CD4-positive, alpha-beta T cell treated with Interferon alpha-2 for 1 hour (primary cell): ENCODE data around the gene RSPRY1.

ENCODE experiments used
- DNase-seq, 2 donors: peaks; one replicate each; pipeline ENCODE4 v3.0.0-alpha.2; 2020 to 2022

Gene RSPRY1

GRCh38 chr16:57152096-57153093 lies 33.7 kb upstream of the RSPRY1 start:
- DNase-seq, result no peak

DNA sequence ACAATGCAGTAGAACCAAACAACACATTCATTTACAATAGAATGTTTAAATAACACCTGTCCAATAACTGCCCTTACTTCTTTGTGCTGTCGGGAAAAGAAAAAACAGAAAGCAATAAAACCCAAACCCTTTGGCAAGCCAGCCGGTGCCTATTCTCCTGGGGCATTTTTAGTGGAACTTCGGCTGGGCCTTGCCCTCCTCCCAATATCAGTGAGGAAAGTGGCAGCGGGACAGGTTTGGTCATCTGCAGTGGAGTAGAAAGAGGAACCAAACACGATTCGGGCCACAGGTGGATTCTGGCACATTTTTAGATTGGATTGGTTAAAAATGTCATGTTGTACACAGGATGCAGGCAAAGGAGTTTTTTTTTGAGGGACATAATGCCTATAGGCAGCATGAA lies 32.3 kb upstream of the RSPRY1 start:
- DNase-seq, result no peak

DNA sequence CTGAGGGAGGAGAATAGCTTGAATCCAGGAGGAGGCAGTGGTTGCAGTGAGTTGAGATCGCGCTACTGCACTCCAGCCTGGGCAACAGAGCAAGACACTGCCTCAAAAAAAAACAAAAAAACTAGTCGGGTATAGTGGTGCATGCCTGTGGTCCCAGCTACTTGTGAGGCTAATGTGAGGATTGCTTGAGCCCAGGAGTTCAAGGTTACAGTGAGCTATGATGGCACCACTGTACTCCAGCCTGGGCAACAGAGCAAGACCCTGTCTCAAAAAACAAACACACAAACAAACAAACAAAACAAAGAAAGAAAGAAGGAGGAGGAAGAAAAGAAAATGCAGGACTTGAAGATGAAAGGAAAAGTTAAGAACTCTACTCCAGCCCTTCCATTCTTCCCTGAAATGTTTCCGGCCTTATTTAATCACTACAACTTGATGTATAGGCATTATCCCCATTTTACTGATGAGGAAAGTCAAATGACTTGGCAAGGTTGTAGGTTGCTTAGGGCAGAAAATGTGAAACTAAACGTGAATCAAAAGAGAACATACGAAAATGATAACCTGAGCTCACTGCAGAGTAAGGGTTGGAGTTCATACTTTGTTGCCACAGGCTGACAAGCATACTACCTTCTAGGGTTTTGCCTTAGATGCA lies 30.3 kb upstream of the RSPRY1 start:
- DNase-seq, result no peak

GRCh38 chr16:57156351-57156703 lies 29.8 kb upstream of the RSPRY1 start:
- DNase-seq, result no peak

GRCh38 chr16:57157533-57157932 lies 28.6 kb upstream of the RSPRY1 start:
- DNase-seq, result no peak

DNA sequence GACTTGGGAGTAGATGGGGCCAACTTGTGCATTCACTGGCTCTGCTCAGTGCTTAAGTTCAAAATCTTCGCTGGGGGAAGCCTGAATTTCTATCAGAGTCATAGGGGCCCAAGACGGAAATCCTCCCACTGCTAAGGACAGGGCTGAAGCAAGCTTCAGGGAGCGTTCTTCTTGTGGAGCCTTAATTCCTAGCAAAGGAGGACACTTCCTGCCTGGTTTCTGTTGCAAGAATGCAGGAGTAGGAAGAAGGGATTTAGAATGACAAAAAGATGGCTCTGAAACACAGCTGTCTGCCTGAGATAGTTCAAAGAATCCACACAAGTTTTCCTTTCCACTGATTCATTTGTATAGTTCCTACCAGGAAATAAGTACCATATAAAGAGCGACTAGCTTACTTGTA lies 26.7 kb upstream of the RSPRY1 start:
- no peak for DNase-seq

DNA sequence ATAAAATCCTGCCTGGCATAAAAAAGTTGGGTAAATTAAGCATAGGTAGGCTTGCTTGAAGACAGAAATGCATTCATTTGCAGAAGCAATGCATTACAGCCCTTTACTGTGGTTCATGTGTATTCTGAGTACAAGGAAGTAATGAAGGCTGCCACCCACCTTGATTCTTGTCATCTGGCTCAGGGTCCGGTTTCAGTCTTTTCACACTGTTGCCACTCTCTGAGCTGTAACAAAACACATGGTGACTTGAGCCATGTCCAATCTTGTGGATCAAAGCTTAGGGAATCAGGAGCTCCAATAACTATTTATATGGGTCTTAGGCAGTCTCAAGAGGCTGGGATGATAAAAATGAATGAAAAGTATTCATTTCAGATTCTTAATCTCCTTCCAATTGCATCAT lies 22.3 kb upstream of the RSPRY1 start:
- no peak for DNase-seq

DNA sequence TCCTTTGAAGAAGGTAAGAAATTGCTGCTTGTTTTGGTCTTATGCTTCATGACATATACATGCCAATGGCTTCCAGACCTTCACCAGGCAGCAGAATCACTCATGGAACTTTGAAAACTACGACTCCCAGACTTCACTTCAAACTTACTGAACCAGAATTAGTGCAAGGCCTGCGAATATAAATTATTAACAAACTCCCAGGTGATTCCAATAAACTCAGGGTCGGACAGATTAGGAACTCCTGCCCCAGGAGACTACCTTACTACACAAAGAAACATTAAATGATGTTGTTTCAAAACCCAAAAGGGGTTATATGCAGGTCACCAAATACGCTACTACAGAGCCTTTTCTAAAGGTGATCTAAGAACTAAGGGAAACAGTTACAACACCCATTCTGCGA lies 20.6 kb upstream of the RSPRY1 start:
- no peak for DNase-seq

- DNase-seq, result no peak
Observed at GRCh38 chr16:57165938-57166337, 20.2 kb upstream of the RSPRY1 start.

DNA sequence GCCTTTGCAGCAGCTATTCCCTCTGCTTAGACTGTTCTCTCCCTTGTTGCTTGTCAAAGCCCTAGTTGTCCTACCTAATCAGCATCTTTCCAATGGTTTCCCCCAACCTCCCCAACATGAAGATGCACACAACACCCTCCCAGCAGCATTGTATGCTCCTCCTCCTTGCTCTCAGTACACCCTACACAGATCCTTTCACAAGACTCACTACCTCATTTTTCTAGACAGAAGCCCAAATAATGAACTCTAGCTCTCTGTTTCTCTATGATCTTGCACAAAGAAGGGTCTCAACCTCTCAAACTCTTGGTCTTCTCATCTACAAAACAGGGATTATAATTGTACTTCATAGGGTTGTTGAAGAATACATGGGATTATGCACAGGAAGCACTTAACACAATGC lies 19.7 kb upstream of the RSPRY1 start:
- no peak for DNase-seq

GRCh38 chr16:57166951-57167350 lies 19.2 kb upstream of the RSPRY1 start:
- no peak for DNase-seq

- DNase-seq, result no peak
Observed at GRCh38 chr16:57167538-57167937, 18.6 kb upstream of the RSPRY1 start.

- peak; percentile 36 to 79 for DNase-seq
Observed at GRCh38 chr16:57167953-57168352, 18.2 kb upstream of the RSPRY1 start.

DNA sequence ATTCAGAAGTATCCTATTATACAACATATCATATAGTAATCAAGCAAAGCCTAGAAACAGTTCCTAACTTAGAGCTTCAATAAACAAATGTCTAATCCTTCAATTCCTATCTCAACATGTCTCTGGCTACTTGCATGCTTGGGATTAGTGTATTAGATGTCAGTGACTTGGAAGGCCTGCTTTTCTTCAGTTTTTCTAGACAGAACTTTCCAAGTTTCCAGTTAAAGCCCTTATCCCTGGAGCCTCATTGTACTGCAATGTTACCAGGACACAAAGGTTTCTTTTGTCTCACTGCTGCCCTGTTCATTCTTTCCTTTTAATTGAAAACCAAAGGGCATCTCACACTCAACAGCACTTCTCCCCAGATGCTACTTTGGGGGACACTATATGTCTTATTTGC lies 16.8 kb upstream of the RSPRY1 start:
- DNase-seq, result no peak

- no peak for DNase-seq
Observed at GRCh38 chr16:57172721-57173290, 13.3 kb upstream of the RSPRY1 start.

DNA sequence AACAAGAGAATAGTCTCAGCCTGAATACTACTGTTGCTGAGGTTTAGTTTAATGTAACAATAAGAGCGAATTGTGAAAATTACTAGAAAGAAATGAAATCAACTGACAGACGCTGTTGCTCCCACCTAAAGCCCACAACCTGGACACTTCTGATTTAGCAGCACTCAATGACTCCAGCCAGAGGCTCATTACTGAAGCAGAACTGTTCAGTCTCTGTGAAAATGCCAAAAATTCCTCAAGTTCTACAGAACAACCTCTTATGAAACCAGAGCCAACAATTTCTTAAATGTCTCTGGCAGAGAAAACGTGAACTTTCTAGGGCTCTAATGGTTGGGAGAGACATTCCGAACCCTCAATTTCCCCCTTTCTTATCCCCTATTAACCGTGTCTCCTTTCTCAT lies 10.2 kb upstream of the RSPRY1 start:
- DNase-seq, result no peak

DNA sequence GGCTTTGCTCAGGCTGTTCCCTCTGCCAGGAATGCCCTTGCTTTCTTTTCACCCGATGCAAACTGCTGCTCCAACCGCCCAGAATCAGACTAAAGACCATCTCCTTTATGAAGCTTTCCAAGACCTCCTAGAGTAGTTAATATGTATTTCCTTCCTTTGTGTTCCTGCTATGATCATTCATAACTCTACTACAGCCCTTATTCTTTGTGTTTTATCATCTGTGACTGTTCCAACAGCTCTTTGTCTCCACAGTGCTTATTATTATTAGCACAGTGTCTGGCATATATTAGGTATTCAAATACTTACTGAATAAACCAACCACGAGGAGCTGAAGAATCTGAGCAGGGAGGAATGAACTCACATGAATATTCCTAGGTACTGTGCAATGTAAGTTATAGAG lies 7.9 kb upstream of the RSPRY1 start:
- no peak for DNase-seq

DNA sequence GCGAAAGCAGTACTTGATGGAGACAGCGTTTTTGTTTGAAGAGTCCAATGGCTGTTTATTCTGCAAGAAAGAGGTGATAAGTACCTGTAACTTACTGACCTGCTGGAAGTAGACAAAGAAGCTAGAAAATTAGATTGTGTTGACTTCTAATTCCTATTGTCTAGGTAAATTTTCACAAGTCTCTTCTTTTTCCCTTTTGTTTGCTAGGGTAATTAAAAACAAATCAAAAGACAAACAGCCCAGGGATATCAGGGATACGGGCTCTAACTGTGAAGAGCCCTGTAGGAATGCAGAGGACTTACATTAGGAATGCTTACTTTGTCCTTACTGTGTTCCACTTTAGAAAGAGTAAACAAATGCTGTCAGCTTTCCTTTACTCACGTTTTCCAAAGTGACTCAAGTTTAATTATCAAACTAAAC lies 7.3 kb upstream of the RSPRY1 start:
- no peak for DNase-seq

DNA sequence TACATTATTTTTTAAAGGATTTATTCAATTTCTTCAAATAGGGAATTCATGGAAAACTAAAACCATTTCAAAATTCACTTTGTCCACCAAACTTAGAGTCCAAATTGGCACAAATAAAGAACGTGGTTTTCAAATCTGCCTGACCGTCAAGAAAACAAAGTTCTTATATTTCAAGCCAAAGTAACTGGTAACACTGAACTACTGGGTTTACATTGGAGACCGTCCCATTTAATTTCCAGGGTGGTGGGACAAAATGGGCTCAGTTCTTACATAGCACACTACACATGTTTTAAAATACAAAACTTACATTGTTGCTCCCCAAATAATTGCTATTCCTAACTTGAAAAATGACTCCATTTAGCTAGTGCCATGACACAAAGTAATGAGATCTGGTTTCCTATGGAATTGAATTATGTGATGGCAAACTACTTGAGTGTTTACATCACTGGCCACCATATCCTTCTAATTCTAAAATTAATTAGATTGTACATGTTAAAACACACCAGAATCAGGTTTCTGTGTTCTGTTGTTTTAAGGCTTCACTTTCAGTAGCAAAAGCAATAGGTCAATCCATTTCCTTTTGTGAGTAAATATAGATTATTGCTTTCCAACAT lies 6.8 kb upstream of the RSPRY1 start:
- no peak for DNase-seq

DNA sequence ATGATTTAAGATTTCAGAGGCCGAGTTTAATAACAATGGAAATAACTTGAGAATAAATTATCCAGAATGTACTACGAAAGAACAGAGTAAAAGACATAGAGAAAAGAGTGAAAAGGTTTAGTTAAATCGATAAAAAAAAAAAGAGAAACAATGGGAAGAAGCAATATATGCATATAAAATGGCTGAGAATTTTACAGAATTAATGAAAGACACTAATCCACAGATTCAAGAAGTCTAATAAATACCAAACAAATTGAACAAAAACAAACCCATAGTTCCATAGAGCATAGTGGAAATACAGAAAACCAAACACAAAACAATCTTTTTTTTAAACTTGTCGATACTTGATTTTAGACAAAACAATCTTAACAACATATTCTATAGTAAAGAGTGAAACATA lies 2.0 kb upstream of the RSPRY1 start:
- DNase-seq, result no peak

DNA sequence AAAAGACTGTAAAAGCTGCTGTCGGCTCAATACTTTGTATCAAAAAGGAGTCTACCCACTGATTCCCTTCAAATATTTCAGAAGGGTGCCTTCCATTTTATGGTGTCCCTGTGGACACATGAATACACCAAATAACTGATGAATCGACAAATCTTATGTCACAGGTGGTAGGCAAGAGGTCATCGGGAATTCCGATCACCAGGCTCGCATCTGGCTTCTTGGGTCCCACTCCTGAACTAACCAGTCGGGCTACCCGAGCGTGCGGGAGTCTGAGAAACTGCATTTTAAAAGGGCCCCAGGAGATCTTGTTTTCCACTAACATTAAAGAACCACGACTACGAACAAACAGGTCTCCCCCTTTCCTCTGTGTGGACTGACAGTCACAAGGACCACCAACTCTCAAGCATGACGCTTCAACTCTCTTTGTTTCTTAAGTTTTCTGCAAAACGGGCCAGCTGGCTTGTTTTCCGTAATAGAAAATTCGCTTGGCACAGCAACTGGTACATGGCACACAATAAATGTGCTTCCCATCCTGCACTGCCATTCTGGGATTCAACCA lies 1.2 kb upstream of the RSPRY1 start:
- DNase-seq, result peak in 1 of 2 donors; percentile 2

DNA sequence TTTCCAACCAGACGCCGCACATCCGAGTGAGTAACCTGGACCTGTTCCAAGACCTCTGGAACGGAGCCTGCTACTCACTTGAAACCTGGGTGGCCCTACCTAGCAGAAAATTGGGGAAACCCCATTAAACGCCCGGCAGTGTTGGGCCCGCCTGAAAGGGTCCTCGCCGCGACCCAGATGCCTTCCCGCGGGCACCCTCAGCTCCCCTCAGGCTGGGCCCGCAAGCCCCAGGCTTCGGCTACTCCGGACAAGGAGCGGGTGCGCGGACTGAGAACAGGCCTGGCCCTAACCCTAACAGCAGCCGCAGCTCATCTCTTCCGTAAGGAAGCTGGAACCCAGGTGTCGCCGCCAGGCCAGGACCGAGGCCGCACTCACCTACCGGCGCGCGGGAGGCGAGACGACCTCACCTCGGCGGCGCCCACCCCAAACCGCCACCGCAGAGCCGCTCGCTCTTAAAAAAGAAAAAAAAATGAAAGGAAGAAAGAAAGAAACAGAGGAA lies 634 bp upstream of the RSPRY1 start:
- DNase-seq, result no peak
